Neuron (in vitro differentiated cells): Measurements from ENCODE around the gene USP47.

ENCODE experiments used
- H2AFZ ChIP-seq: one replicate; pipeline ENCODE4 v1.6.1; 2013; ENCODE audit warnings: low read depth, mild to moderate bottlenecking, inconsistent platforms, low read length, moderate library complexity
- H3K27me3 ChIP-seq: one replicate; pipeline ENCODE4 v1.6.1; 2013; ENCODE audit warnings: low read length; ENCODE audit not compliant: insufficient read depth
- H3K36me3 ChIP-seq: one replicate; pipeline ENCODE4 v1.6.1; 2013; ENCODE audit warnings: low read length; ENCODE audit not compliant: insufficient read depth
- H3K4me1 ChIP-seq: one replicate; pipeline ENCODE4 v1.6.1; 2013; ENCODE audit warnings: low read length; ENCODE audit not compliant: insufficient read depth
- H3K4me3 ChIP-seq: 2 replicates; pipeline ENCODE4 v1.5.1; 2013; ENCODE audit warnings: mild to moderate bottlenecking, low read length, moderate library complexity
- H3K9me3 ChIP-seq: one replicate; pipeline ENCODE4 v1.6.1; 2013; ENCODE audit warnings: low read length

Gene USP47

GRCh38 chr11:12003815-12004214 is 162.0 kb downstream of the USP47 start:
- Histone ChIP-seq H2AFZ (no peak overlapping the region), H3K36me3 (peaks cover 6% of the 10 kb centered on the region), H3K27me3 (no peaks in the 10 kb centered on the region), H3K4me3 (no peak overlapping the region), H3K9me3 (no peaks in the 10 kb centered on the region), H3K4me1 (peaks cover 4% of the 10 kb centered on the region)

GRCh38 chr11:12005061-12005460 is 163.3 kb downstream of the USP47 start:
- H3K27me3 ChIP-seq = no peaks in the 10 kb centered on the region
- peaks cover 6% of the 10 kb centered on the region for H3K36me3 ChIP-seq
- H3K4me1 ChIP-seq = peaks cover 11% of the 10 kb centered on the region
- H3K4me3 ChIP-seq = no peak overlapping the region
- H2AFZ ChIP-seq = no peak overlapping the region
- H3K9me3 ChIP-seq = no peaks in the 10 kb centered on the region

GRCh38 chr11:12005476-12005875 is 163.7 kb downstream of the USP47 start:
- Histone ChIP-seq H3K4me1 (peaks cover 12% of the 10 kb centered on the region), H3K27me3 (no peaks in the 10 kb centered on the region), H3K9me3 (no peaks in the 10 kb centered on the region), H3K36me3 (peaks cover 6% of the 10 kb centered on the region), H2AFZ (no peak overlapping the region), H3K4me3 (no peak overlapping the region)

GRCh38 chr11:12006552-12007229 is 164.9 kb downstream of the USP47 start:
- no peaks in the 10 kb centered on the region for H3K27me3 ChIP-seq
- H3K36me3 ChIP-seq = peaks cover 2% of the 10 kb centered on the region
- H3K4me3 ChIP-seq = no peak overlapping the region
- H2AFZ ChIP-seq = no peak overlapping the region
- peaks cover 9% of the 10 kb centered on the region for H3K4me1 ChIP-seq
- no peaks in the 10 kb centered on the region for H3K9me3 ChIP-seq

- Histone ChIP-seq H3K4me1 (peaks cover 9% of the 10 kb centered on the region), H3K4me3 (no peak overlapping the region)
Observed at GRCh38 chr11:12007230-12007593, 165.4 kb downstream of the USP47 start.

GRCh38 chr11:12007769-12008737 is 166.3 kb downstream of the USP47 start, which contains the start of gene DKK3:
Gene DKK3, minus strand, starts transcription at chr11:12008626. Its CDS starts 44 bp downstream, at chr11:12008582.
- Histone ChIP-seq H3K36me3 (no peaks in the 10 kb centered on the region), H2AFZ (peak within 1 kb of the TSS; percentile 82), H3K4me3 (peak within 1 kb of the TSS; percentile 52), H3K4me1 (peaks cover 9% of the 10 kb centered on the region), H3K27me3 (no peaks in the 10 kb centered on the region), H3K9me3 (no peaks in the 10 kb centered on the region)

More at GRCh38 chr11:12007230-12007593, 165.4 kb downstream of the USP47 start:
- H3K27me3 ChIP-seq = no peaks in the 10 kb centered on the region
- no peaks in the 10 kb centered on the region for H3K36me3 ChIP-seq
- no peaks in the 10 kb centered on the region for H3K9me3 ChIP-seq
- no peak overlapping the region for H2AFZ ChIP-seq
